ENCODE data around the gene GRAMD4. TPM values are rescaled to one million over a fixed set of nuclear protein-coding genes. Genes with fewer than 3 reads are reported as not detected.

GRAMD4 gene
- polyA plus RNA-seq, 2 of the 4 experiments (the other 2 are of a cell fraction): 7.7 to 13.1 TPM

DNA sequence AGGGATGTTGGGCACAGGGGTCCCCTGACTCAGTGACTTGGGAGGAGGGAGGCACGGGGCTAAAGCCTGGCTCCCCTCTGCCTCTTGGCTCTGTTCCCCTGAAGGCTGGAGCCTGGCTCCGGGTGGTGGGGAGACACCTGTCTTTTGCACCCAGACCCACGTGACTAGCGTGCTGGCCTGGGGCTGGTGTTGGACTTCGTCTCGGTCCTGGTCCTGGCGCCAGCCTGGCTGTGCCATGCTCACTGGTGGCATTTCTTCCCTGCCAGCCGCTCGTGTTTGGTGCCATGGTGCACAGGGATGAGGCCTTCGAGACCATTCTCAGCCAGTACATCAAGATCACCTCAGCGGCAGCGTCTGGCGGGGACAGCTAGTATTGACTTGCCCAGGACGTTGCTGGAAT, 56.7 kb downstream of the GRAMD4 start:
- no peaks in the 10 kb centered on the region for H3K4me1 ChIP-seq
- no peak overlapping the region for H3K4me2 ChIP-seq
- H3K27ac ChIP-seq: no peak overlapping the region
- CTCF ChIA-PET: interaction anchor here (2.1 kb wide), 1 partner anchor 8 kb away, joined by 6 read pairs; no protein-coding TSS in a partner anchor
- WGBS (ENCODE audit: missing lambda C conversion rate): 97% methylated on average over 10 of the region's 14 CpGs
- POLR2A ChIA-PET: no interaction called here
- FAIRE-seq: no peak
- no peak for DNase-seq (ENCODE audit: low read depth in 1 of 2, low spot score in 1 of 2)
- ATAC-seq: no peak
- H3K9me3 ChIP-seq: no peaks in the 10 kb centered on the region
- no peak for TF ChIP-seq RARB (CRISPR knock-in tag; IDR thresholded peaks at IDR 0.05)
- TF ChIP-seq POLR2A (IDR thresholded peaks at IDR 0.05; ENCODE audit: low read length): no peak
- TF ChIP-seq CHD2 (IDR thresholded peaks at IDR 0.05; ENCODE audit: low read length, partially characterized antibody): no peak
- TF ChIP-seq HEYL (CRISPR knock-in tag; IDR thresholded peaks at IDR 0.05): no peak
- no peak for TF ChIP-seq SREBF2 (IDR thresholded peaks at IDR 0.05)
- TF ChIP-seq GATA3 (IDR thresholded peaks at IDR 0.05; ENCODE audit: borderline replicate concordance): no peak
- TF ChIP-seq, protein P1, sequence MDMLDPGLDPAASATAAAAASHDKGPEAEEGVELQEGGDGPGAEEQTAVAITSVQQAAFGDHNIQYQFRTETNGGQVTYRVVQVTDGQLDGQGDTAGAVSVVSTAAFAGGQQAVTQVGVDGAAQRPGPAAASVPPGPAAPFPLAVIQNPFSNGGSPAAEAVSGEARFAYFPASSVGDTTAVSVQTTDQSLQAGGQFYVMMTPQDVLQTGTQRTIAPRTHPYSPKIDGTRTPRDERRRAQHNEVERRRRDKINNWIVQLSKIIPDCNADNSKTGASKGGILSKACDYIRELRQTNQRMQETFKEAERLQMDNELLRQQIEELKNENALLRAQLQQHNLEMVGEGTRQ (IDR thresholded peaks at IDR 0.05): no peak
- no peak for TF ChIP-seq ESRRA (IDR thresholded peaks at IDR 0.05; ENCODE audit: borderline replicate concordance, low read length)
- no peak for TF ChIP-seq NR3C1 (IDR thresholded peaks at IDR 0.05)
- TF ChIP-seq RFX5 (IDR thresholded peaks at IDR 0.05): no peak
- no peak for TF ChIP-seq KDM5A (IDR thresholded peaks at IDR 0.05)
- H3K4me3 ChIP-seq: no peak overlapping the region

DNA sequence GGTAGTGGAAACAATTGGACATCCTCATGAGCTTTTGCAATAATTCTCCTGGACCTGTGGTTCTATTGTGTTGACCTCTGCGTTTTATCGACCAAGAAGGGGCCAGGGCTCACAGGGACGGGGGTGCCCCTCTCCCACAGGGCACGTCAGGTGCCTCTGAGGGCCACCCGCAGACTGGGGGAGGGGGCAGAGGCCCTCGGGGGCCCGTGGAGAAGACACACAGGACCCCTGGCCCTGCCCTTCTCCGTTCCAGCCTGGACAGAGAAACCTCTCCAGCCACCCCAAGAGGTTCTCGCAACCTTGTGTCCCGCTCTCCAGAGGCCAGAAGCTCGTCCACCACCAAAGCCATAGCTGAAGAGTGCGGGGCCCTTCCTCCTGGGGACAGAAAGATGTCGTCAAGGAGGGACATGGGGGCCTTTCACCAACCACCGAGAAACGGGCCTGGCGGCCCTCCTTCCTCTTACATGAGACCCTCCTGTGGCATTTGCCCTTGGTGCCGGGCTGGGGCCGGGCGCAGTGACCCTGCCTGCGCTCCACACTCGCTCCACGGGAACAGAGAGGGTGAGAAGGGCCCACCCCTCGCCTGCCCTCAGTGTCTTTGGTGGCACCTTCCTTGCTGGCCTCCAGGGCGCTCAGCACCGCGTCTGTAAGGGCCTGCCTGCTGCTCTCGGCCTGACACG, 57.3 kb downstream of the GRAMD4 start:
- no peak for TF ChIP-seq ZC3H11A (IDR thresholded peaks at IDR 0.05)
- TF ChIP-seq MAZ (IDR thresholded peaks at IDR 0.05; ENCODE audit: borderline replicate concordance, low read depth, low read length): no peak
- no peak for TF ChIP-seq FOXS1 (CRISPR knock-in tag; IDR thresholded peaks at IDR 0.05)
- no peak for TF ChIP-seq SREBF2 (IDR thresholded peaks at IDR 0.05)
- TF ChIP-seq BCL3 (IDR thresholded peaks at IDR 0.05): no peak
- no peak for TF ChIP-seq GATA3 (IDR thresholded peaks at IDR 0.05; ENCODE audit: borderline replicate concordance)
- TF ChIP-seq, protein P2, sequence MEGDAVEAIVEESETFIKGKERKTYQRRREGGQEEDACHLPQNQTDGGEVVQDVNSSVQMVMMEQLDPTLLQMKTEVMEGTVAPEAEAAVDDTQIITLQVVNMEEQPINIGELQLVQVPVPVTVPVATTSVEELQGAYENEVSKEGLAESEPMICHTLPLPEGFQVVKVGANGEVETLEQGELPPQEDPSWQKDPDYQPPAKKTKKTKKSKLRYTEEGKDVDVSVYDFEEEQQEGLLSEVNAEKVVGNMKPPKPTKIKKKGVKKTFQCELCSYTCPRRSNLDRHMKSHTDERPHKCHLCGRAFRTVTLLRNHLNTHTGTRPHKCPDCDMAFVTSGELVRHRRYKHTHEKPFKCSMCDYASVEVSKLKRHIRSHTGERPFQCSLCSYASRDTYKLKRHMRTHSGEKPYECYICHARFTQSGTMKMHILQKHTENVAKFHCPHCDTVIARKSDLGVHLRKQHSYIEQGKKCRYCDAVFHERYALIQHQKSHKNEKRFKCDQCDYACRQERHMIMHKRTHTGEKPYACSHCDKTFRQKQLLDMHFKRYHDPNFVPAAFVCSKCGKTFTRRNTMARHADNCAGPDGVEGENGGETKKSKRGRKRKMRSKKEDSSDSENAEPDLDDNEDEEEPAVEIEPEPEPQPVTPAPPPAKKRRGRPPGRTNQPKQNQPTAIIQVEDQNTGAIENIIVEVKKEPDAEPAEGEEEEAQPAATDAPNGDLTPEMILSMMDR (IDR thresholded peaks at IDR 0.05): no peak
- no peak for TF ChIP-seq HOXA7 (CRISPR knock-in tag; IDR thresholded peaks at IDR 0.05)
- TF ChIP-seq HDAC2 (IDR thresholded peaks at IDR 0.05): no peak
- TF ChIP-seq, protein P3, sequence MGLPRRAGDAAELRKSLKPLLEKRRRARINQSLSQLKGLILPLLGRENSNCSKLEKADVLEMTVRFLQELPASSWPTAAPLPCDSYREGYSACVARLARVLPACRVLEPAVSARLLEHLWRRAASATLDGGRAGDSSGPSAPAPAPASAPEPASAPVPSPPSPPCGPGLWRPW (IDR thresholded peaks at IDR 0.05): no peak
- TF ChIP-seq ZNF302 (CRISPR knock-in tag; IDR thresholded peaks at IDR 0.05): no peak
- TF ChIP-seq, protein P4, sequence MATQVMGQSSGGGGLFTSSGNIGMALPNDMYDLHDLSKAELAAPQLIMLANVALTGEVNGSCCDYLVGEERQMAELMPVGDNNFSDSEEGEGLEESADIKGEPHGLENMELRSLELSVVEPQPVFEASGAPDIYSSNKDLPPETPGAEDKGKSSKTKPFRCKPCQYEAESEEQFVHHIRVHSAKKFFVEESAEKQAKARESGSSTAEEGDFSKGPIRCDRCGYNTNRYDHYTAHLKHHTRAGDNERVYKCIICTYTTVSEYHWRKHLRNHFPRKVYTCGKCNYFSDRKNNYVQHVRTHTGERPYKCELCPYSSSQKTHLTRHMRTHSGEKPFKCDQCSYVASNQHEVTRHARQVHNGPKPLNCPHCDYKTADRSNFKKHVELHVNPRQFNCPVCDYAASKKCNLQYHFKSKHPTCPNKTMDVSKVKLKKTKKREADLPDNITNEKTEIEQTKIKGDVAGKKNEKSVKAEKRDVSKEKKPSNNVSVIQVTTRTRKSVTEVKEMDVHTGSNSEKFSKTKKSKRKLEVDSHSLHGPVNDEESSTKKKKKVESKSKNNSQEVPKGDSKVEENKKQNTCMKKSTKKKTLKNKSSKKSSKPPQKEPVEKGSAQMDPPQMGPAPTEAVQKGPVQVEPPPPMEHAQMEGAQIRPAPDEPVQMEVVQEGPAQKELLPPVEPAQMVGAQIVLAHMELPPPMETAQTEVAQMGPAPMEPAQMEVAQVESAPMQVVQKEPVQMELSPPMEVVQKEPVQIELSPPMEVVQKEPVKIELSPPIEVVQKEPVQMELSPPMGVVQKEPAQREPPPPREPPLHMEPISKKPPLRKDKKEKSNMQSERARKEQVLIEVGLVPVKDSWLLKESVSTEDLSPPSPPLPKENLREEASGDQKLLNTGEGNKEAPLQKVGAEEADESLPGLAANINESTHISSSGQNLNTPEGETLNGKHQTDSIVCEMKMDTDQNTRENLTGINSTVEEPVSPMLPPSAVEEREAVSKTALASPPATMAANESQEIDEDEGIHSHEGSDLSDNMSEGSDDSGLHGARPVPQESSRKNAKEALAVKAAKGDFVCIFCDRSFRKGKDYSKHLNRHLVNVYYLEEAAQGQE (IDR thresholded peaks at IDR 0.05): no peak
- no peak for TF ChIP-seq HOXB5 (CRISPR knock-in tag; IDR thresholded peaks at IDR 0.05)
- TF ChIP-seq ZFP36 (IDR thresholded peaks at IDR 0.05; ENCODE audit: borderline replicate concordance, partially characterized antibody): no peak
- no peak for TF ChIP-seq ATOH8 (CRISPR knock-in tag; IDR thresholded peaks at IDR 0.05; ENCODE audit: low read depth)
- TF ChIP-seq KDM1A (IDR thresholded peaks at IDR 0.05; ENCODE audit: low read depth): no peak
- no peak for TF ChIP-seq ZSCAN20 (CRISPR knock-in tag; IDR thresholded peaks at IDR 0.05)
- no peak for TF ChIP-seq E2F6 (IDR thresholded peaks at IDR 0.05; ENCODE audit: borderline replicate concordance, low read depth)
- CTCF ChIA-PET: interaction anchor here (2.1 kb wide), 1 partner anchor 9 kb away, joined by 6 read pairs; no protein-coding TSS in a partner anchor

More for the DNA sequence above, 57.3 kb downstream of the GRAMD4 start:
- FAIRE-seq (no peak), ATAC-seq (no peak), DNase-seq (ENCODE audit: low read depth in 1 of 2, low spot score in 1 of 2) (no peak)
- Histone ChIP-seq H3K9me3 (no peaks in the 10 kb centered on the region), H3K4me3 (no peak overlapping the region), H3K4me2 (no peak overlapping the region), H3K4me1 (no peaks in the 10 kb centered on the region), H3K27ac (no peak overlapping the region)
- POLR2A ChIA-PET: no interaction called here
- 87% methylated on average over 24 of the region's 28 CpGs for WGBS (ENCODE audit: missing lambda C conversion rate)
